Panc1 (cell line): ENCODE measurements around the gene COL1A2.

Experiments
- POLR2AphosphoS5 ChIP-seq: IDR thresholded peaks from 2 replicates; pipeline ENCODE4 v1.6.1; 2012; ENCODE audit warnings: mild to moderate bottlenecking, low read depth, low read length, moderate library complexity
- SIN3A ChIP-seq: IDR thresholded peaks from 2 replicates; pipeline ENCODE4 v1.6.1; 2012; ENCODE audit warnings: low read depth, mild to moderate bottlenecking, low read length, moderate library complexity, borderline replicate concordance; ENCODE audit not compliant: insufficient read depth
- TCF7L2 ChIP-seq: IDR thresholded peaks from 2 replicates; pipeline ENCODE4 v1.6.1; 2011; ENCODE audit warnings: mild to moderate bottlenecking, low read depth, low read length, inconsistent platforms
- TF ChIP-seq, protein P1 (sequence below): fragments of 450-650 bp; IDR thresholded peaks from 2 replicates; pipeline ENCODE4 v1.5.1; 2017; ENCODE audit warnings: mild to moderate bottlenecking
- TF ChIP-seq, protein P2 (sequence below), 2 experiments: IDR thresholded peaks; 2 replicates each; pipeline ENCODE4 v1.6.1; 2011 to 2012; ENCODE audit warnings: low read depth in 2 of 2, control low read depth in 1 of 2, low read length in 1 of 2, mild to moderate bottlenecking in 1 of 2, moderate library complexity in 1 of 2; ENCODE audit not compliant: insufficient read depth in 1 of 2

DNA sequence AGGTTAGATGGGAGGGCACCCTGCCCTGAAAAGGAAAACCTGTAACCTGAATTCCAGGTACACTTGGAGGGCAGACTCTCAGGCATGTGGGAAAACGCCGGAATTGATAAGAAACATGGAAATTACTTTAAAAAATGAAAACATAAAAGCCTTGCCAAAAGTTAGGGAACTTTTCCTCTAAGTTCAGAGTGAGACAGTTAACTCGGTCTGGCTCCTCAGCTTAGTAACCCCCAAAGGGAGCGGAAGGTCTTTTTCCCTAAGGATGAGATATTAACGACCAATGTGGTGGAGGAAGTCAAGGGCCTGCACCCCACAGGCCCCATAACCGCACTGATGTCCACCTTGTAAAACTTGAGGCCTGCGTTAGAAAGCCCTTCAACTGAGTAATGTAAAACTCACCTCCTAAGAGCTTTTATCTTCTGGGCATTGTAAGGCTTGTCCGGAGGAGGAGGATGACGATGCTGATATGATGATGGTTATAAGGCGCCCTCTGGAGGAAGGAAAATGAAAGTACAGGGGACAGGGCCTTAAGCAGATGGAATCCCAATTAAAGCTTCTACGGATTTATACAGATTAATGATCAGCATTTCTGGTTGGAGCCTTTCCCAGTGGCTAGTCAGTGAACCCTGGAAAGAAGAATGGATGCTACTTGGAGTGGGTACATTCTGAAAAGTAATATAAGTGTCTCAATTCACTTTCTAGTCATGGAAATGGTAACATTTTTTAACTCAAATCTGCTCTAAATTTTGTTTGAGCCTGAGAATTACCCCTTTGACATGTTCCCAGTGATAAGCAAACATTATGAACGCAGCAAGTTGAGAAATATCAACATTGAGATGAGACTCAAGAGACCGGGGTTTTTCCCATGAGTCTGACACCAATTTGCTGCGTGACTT lies 694 bp downstream of the COL1A2 start:
- TF ChIP-seq, protein P1, sequence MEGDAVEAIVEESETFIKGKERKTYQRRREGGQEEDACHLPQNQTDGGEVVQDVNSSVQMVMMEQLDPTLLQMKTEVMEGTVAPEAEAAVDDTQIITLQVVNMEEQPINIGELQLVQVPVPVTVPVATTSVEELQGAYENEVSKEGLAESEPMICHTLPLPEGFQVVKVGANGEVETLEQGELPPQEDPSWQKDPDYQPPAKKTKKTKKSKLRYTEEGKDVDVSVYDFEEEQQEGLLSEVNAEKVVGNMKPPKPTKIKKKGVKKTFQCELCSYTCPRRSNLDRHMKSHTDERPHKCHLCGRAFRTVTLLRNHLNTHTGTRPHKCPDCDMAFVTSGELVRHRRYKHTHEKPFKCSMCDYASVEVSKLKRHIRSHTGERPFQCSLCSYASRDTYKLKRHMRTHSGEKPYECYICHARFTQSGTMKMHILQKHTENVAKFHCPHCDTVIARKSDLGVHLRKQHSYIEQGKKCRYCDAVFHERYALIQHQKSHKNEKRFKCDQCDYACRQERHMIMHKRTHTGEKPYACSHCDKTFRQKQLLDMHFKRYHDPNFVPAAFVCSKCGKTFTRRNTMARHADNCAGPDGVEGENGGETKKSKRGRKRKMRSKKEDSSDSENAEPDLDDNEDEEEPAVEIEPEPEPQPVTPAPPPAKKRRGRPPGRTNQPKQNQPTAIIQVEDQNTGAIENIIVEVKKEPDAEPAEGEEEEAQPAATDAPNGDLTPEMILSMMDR = peak; percentile 81
- TF ChIP-seq POLR2AphosphoS5 (no peak), TCF7L2 (no peak), SIN3A (no peak)
- TF ChIP-seq, protein P2, sequence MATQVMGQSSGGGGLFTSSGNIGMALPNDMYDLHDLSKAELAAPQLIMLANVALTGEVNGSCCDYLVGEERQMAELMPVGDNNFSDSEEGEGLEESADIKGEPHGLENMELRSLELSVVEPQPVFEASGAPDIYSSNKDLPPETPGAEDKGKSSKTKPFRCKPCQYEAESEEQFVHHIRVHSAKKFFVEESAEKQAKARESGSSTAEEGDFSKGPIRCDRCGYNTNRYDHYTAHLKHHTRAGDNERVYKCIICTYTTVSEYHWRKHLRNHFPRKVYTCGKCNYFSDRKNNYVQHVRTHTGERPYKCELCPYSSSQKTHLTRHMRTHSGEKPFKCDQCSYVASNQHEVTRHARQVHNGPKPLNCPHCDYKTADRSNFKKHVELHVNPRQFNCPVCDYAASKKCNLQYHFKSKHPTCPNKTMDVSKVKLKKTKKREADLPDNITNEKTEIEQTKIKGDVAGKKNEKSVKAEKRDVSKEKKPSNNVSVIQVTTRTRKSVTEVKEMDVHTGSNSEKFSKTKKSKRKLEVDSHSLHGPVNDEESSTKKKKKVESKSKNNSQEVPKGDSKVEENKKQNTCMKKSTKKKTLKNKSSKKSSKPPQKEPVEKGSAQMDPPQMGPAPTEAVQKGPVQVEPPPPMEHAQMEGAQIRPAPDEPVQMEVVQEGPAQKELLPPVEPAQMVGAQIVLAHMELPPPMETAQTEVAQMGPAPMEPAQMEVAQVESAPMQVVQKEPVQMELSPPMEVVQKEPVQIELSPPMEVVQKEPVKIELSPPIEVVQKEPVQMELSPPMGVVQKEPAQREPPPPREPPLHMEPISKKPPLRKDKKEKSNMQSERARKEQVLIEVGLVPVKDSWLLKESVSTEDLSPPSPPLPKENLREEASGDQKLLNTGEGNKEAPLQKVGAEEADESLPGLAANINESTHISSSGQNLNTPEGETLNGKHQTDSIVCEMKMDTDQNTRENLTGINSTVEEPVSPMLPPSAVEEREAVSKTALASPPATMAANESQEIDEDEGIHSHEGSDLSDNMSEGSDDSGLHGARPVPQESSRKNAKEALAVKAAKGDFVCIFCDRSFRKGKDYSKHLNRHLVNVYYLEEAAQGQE (IDR thresholded peaks at IDR 0.05; ENCODE audit: insufficient read depth in 1 of 2, low read depth in 2 of 2, low read length in 1 of 2) = no peak
